Stimulated activated CD8-positive, alpha-beta memory T cell treated with anti-CD3 and anti-CD28 coated beads, Interleukin-12 subunit alpha, Interleukin-12 subunit beta, amount 100 ng/mL, for 4 hours (primary cell): ENCODE data around the gene SYT15.
"Not testable (repeated sequence)": the region's sequence is repeated elsewhere in the genome, so short reads cannot be mapped to it uniquely, and the experiment has no call there.

Experiments
- DNase-seq: peaks from one replicate; pipeline ENCODE4 v3.0.0-alpha.2; 2020; ENCODE audit warnings: low read depth

SYT15 gene

DNA sequence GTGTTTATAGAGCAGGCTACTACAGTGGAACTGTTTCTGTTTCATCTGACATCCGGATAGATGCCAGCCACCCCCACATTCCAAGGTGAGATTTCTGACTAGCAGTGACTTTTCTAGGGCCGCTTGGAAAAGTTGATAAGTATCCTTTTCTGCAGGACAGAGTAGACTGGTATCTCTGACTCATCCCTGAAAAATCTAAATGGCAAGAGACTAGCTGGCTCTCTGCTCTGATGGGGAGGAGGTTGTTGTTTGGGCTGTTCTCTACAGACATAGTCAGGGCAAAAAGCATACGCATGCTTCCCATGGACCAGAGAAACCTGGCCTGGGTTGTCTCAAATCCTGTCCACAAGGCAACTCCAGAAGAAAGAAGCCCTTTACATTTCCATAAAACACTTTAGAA, 10.7 kb downstream of the SYT15 start:
- DNase-seq: not testable (repeated sequence)

DNA sequence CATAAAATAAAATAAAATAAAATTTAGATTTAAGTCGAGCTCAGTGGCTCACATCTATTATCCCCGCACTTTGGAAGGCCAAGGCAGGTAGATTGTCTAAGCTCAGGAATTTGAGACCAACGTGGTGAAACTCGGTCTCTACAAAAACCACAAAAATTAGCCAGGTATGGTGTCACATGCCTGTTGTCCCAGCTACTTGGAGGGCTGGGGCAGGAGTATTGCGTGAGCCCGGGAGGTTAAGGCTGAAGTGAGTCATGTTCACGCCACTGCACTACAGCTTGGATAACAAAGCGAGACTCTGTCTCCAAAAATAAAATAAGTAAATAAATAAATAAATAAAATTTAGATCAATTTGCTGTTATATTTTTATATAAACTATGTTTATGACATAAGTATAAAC, 12.1 kb downstream of the SYT15 start:
- DNase-seq: not testable (repeated sequence)

DNA sequence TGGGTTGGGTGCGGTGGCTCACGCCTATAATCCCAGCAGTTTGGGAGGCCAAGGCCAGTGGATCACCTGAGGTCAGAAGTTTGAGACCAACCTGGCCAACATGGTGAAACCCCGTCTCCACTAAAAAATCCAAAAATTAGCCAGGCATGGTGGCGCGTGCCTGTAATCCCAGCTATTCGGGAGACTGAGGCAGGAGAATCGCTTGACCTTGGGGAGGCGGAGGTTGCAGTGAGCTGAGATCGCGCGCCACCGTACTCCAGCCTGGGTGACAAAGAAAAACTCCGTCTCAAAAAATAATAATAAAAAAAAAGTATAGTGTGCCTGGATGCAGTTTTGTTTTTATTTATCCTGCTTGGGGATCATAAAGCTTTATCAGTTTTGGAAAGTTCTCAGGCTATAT, 14.4 kb downstream of the SYT15 start:
- not testable (repeated sequence) for DNase-seq

DNA sequence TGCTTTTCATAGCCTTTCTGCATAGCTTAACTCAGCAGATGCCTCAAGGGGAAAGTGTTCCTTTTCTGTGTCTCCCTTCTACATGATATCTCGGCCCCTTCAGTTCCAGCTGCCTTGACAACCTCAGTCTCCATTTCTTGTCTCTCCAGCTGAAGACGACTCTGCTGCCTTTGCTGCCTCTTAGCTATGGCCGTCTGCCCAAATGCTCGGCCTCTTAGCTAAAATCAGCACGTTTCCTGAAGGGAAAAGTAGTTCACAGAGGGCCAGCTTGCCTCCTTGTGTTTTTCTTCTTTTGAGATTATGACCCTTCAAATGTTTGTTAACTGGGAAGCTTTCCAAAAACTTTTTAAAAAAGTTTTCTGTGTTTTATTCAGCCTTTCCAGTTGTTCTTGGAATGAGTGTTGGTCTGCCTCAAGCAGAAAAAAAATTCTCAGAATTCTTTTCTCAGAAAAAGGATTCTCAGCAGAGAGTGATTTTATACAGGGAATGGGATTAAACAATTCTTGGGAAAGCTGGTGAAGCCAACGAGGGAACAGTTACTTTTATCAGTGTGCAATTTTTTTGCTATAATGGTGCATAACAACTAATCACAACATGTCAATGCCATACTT, 15.6 kb downstream of the SYT15 start:
- DNase-seq: not testable (repeated sequence)

GRCh38 chr10:46596570-46596969, 17.6 kb downstream of the SYT15 start:
- not testable (repeated sequence) for DNase-seq

GRCh38 chr10:46597616-46598246, 18.8 kb downstream of the SYT15 start:
- not testable (repeated sequence) for DNase-seq

DNA sequence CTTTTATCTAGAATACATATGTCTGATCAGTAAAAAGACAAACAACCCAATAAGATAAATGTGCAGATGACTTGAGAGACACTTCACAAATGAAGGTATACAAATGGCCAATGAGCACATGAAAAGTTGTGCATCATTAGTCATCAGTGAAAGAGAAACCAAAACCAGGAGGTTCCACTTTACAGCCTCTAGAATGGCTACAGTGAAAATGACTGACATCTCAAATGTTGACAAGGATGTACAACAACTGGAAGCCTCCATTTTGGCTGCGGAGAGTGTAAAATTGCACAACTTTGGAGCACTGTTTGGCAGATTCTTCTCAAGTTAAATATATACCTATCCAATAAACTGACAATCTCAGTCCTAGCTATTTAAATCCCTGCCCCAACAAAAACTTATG, 21.6 kb downstream of the SYT15 start:
- DNase-seq: not testable (repeated sequence)

DNA sequence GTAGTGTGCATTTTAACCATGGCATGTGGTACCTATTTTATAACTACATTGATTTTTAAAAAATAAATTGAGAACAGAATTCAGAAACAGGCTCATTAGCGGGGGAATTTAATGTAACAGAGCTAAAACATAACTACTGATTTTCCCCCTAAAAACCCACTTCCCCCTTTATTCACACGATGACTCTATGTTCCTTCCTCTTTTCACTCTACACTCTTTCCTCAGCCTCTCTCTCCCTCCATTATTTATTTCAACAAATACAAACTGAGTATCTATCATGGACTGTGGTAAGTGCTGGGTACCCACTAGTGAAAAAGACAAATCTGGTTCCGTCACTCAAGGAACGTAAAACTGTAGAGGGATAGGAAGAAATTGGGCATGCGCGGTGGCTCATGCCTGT, 36.6 kb downstream of the SYT15 start:
- not testable (repeated sequence) for DNase-seq

DNA sequence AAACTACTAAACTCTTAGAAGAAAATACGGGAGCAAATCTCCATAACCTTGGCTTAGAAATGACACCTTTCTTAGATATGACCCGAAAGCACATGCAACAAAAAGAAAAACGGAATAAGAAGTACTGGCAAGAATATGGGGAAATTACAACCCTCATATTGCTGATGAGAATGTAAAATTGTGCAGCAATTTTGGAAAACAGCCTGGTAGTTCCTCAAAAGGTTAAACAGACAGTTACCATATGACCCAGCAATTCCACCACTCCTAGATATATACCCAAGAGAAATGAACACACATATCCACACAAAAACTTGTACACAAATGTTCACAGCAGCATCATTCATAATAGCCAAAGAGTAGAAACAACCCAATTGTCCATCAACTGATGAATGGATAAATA, 37.3 kb downstream of the SYT15 start:
- DNase-seq: not testable (repeated sequence)

DNA sequence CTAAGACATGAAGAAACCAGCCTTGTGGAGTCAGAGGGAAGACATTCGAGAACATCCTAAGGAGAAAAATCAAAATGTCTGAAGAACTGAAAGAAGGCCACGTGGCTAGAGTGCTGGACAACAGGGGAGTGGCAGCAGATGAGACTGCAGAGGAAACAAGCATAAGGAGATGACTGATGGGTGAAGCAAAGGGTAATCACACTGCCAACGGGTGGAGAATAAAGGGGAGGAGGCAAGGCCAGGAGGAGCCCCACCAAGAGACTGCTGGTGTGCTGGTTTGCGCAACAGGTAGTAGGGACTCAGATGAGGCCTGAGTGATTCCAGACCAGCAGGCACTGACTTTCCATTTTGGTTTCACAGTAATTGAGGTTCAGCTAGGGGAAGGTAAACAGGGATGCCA, 38.2 kb downstream of the SYT15 start:
- not testable (repeated sequence) for DNase-seq

- DNase-seq: not testable (repeated sequence)
These were observed 39.0 kb downstream of the SYT15 start for GRCh38 chr10:46617913-46618312.

- DNase-seq: not testable (repeated sequence)
These were observed 45.1 kb downstream of the SYT15 start for GRCh38 chr10:46623899-46624654.

GRCh38 chr10:46629805-46630204, 50.9 kb downstream of the SYT15 start:
- not testable (repeated sequence) for DNase-seq

- DNase-seq: not testable (repeated sequence)
These were observed 51.9 kb downstream of the SYT15 start for GRCh38 chr10:46630816-46631215.

DNA sequence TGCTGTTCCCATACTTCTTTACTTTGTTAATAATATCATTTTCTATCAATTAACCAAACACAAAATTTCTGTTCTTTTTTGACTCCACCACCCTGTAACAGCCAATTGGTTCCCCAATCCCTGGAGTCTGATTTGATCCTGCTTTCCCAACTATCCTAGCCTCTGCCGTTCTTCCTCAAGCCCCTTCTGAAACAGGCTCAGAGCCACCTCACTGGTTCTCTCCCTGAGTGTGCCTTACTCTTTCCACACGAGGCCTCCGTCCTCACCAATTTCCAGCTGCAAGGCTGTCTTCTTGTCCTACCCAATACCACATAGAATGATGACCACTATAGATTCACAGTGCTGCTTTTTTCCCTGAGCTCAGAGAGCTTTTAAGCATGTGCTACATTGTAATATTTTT, 52.8 kb downstream of the SYT15 start:
- not testable (repeated sequence) for DNase-seq

DNA sequence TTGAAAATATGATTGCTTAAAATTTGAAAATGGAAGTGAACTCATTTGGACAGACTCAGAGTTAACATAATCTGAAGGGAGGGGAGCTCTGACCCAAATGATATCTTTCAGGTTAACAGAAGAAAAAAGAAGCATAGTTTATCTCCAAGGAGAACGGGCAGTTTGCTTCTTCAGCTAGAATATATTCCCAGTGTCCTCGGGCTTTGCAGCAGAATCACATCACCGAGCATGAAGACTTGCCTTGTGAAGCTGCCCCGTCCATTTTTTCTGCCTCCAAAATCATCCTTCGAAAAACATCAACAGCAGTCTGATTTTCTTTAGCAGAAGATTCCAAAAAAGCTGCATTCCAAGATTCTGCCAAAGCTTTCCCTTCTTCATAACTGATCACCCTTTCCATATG, 55.8 kb downstream of the SYT15 start:
- not testable (repeated sequence) for DNase-seq

DNA sequence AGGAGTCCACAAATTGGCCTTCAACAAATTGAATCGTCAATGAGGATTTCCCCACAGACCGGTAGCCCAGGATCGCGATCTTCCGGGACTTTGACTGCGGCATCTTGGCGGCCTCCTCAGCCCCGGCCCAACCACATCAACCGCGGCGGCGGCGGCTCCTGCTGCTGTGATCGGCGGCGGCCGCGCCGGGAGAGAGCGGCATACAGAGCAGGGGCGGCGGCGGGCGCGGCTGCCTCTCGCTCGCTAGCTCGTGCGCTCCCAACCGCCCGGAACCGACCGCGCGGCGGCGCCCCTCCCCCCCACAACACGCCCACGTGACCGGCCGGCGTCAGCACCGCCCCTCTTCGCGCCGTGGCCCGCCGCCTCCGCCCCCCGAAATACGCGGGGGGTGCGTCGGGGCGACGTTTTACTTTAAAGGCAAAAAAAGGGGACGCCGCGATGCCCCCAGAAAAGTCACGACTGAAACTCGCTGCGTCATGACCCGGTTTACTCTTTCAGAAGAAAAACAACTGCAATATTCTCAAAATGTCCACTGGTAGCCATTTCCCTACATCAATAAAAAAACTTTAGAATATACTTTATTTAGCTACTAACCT, 56.5 kb downstream of the SYT15 start:
- DNase-seq: not testable (repeated sequence)

DNA sequence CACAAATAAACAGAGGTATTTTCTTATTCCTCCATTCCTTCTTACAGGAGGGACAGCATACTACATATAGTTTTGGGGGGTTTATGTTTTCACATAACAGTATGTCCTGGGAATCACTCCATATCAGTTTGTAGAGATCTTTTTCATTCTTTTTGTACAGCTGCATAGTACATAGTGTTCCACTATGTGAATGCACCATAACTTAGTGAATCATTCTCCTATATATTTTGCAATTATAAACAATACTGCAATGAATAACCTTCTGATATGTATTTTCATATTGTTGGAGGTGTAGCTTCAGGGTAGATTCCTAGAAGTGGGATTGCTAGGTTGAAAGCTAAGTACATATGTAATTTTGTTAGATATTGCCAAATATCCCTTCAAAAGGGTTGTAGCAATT, 61.1 kb downstream of the SYT15 start:
- not testable (repeated sequence) for DNase-seq
